8988T (cell line): ENCODE results near the gene SORL1.

Source experiments
- DNase-seq: peaks from one replicate; pipeline ENCODE4 v3.0.0; 2011

Gene SORL1

DNA sequence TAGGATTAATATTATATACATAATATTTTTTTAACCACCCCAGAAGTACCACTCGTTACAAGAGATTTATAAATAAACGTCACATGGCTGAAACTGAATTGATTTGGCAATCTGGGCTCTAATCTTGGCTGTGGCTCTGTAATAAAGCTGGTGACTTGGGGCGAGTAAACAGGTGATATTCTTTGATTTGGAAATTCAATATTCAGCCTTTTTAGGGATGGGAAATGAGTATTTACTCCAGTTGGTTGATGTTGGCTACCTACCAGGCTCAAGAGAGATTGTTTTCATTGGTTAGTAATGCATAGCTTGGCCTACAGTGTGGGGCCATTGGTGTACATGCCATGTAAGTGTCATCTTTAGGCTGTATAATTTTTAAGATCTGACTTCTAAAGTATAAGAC is 118.3 kb downstream of the SORL1 start:
- DNase-seq, result no peak

DNA sequence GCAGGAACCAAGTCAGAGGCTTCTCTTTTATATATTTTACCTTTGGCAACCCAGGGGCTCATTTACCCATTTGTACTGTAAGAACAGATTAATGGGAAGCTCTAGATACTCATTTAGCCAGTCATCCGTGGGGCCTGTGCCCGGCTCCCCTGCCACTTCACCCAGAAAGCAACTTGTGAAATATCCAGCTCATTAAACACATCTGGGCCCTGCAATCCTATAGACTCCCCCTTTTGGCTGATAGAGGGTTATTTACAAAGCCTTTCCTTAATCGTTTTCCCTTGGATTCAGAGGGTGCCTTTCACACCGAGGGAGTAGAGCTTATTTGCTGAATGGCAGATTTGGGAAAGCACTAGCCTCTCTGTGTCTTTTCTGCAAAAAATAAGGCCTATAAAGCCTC is 119.4 kb downstream of the SORL1 start:
- DNase-seq, result no peak

DNA sequence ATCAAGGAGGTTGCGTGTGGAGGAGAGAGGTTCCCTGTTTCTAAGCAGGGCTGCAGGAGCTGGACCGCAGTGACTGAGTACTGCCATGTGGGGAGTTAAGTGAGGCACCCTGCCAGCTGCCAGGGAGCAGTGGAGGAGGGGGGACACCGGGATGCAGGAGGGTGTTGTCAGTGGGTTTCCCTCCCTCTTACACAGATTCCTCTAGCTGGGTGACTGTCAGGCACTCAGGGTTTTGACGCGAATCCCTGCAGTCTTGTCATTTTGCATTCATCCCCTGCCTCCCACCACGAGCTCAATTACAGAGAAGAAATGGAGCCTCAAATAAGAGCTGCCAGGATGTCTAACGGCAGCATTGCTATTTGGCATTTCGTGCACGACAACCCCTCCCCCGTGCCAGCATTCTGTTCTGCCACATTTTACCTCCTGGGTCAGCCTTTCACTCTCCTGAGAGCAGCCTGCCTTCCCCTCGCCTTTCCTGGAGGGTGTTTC is 120.5 kb downstream of the SORL1 start:
- DNase-seq, result no peak

DNA sequence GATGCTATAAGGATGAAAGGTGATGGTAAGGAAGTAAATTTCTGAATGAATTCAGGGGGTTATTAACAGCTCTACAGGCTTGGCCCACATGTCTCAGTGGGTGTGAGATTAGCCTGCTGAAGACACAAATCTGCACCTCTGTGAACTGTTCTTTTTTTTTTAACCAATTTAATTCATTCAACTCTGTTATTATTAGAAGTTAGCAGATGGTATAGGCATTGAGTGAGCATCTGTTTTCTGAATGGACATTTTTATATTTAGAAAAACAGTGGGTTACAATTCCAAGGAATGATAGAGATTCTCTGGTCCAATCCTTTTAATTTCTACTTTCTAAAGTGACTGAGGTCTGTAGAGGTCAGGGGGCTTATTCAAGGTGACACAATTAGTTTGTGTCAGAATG is 122.7 kb downstream of the SORL1 start:
- no peak for DNase-seq

DNA sequence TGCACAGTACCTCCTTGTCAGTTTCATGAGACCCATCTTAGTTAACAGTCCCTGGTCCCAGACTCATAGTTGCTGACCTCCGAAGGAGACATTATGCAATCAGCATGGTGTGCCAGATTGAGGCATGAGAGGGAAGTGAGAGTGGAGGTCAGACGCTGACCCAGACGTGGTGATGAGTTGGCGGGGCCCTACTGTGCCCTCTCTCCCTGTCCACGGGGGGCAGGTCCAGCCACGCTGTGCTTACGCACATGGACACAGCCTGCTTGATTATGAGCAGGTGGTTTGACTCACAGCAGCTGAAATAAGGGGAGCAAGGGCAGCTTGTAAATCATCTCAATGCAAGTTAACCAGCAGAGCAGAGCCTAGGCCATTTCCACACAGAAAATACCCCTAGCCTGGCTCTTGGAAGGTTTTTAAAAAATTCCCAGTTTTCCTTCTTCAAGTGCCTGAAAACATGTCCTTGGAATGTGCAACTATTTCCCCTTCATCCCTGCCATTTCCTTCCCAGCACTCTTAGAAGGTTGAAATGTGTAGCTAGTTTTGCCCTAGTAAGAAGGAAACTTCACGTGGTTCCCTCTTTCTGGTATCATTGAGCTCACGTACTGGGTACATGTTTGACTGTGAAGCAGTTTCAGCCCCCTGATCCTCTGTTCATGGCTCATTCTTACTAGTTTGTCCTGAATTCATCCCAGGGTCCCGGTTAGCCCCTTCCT is 123.3 kb downstream of the SORL1 start:
- DNase-seq, result no peak

DNA sequence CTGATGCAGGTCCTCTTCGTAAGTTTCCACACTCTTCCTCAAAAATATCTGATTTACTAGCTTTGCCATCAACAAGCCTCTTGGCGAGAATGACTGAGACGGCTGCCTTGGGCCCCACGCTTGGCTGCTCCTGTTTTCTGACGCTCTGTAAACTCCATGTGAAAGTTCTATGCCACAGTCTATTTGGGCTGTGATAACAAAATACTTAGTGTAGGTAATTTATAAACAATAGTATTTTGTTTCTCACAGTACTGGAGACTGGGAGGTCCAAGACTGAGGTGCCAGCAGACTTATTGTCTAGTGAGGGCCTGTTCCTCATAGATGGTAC is 123.8 kb downstream of the SORL1 start:
- DNase-seq, result no peak

DNA sequence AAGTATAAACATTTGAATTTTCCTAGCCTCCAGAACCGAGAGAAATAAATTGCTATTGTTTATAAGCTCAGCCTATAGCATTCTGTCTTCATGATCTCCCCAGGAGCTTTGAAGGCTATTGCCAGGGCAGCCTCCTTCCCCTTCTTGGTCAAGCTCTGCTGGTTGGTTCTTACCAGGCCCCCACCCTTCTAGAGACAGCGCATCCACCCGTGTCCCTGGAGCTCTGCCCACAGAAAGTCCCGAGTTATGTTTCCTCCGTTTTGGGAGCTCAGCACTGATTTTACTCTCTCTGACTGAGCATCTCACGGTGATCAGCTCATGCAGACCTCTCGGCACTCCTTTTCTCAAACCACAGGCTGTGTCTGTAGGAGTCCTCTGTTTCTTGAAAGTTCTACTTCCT is 124.4 kb downstream of the SORL1 start:
- no peak for DNase-seq

DNA sequence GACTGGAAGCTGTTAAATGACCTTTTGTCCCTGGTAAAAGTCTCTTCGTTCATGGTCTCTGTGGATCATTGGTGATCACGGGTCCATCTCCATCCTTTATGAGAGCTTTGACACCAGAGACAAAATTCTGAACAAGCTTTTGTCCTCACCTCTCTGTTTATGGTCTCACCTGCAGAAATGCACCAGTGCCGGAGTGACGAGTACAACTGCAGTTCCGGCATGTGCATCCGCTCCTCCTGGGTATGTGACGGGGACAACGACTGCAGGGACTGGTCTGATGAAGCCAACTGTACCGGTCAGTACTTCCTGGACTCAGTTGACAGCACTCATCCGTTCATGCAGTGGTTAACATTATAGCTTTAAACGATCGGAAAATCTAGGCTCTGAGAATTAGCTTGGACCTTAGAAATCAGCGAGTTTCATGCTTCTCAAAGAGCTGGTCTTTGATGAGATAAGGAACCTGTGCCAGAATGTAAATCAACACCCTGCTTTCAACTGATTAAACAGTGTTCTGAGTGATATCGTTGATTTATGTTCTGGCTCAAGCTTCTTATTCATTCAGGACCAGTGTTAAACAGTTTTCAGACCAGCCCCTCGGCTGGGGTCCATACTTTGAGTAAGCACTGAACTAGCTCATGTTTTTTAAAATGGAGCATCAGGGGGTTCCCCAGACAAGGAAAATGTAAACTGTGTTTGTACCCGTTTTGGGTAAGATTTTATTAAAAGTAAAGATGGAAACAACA is 125.2 kb downstream of the SORL1 start:
- DNase-seq, result no peak

DNA sequence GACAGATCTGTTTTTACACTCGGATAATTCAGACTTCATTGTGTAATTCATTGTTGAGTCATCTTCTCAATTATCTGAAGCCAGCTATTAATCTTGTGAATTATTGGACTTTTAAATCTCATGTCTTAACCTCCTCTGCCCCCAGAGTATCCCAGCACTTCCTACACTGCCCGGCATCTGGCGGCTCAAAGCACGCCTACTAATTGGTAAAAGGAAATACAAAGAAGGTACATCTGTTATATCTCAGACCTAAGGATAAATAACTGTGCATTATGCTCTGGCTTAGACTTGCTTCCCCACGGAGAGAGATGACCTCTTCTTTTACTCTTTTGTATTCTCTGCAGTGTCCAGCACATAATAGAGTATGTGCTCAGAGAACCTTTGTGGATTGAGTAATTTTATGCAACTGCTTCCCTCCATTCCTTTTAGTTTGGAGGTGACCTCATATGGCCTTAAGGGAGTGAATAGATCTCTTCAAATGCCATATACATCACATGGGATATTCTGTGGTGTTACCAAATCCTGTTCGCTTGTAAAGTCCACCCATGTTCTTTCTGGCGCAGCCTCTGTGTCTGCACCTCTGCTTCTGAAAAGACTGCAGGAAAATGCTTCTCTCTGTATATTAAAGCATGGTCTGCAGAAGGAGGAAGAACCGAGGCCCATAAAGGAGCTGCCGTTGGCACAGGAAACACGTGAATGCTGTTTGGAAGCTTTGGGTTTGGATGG is 126.3 kb downstream of the SORL1 start:
- DNase-seq, result no peak

DNA sequence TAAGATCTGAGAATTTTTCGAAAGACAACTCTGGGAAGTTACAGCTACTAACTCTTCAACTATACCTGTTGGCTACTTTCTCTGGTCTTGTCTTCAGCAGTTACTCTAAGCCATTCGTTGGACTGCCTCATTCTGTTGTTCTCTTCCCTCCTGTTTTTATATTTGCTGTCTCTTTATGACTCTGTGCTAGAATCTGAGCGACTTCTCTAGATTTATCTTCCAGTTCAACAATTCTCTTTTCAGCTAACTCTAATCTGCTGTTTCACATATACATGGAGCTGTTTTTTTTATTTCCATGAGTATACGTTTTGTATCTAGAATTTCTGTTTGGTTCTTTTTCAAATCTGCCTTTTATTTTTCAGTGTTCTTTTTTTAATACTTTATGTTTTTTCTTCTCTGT is 128.0 kb downstream of the SORL1 start:
- no peak for DNase-seq

DNA sequence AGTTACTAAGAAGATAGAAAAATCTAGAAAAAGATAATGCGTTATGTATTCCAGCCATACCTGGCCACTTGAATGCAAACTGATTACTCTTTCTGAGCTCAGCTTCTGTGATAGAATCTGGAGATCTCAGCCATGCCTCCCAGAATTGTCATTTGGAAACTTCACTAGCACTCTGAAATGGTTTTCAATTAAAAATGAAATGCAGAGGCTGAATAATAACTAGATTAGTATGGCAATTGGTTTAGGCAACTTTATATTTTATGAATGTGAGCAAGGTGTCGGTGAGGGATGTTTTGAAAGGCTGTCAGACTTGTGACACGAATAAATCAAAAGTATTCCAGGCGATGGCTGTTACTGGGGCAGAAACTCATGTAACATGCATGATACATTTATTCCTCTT is 129.5 kb downstream of the SORL1 start:
- DNase-seq, result no peak

DNA sequence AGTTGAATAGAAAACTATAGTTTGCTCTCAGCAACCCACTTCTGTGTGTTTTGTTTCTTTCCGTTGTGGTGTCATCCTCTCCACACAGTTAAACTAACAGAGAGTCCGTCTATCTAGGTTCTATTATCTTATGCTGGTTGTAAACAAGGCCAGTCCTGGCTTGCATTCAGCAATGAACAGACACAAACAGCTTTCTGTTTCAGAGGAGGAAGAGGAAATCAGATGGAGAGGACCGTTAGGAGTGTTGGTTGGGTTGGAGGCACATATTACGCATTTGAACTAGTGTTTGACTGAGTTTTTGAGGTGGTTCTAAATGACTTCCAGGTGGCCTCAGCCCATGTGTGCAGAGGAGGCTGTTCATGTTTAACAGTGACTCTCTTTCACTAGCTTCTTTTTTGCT is 130.2 kb downstream of the SORL1 start:
- DNase-seq, result no peak

DNA sequence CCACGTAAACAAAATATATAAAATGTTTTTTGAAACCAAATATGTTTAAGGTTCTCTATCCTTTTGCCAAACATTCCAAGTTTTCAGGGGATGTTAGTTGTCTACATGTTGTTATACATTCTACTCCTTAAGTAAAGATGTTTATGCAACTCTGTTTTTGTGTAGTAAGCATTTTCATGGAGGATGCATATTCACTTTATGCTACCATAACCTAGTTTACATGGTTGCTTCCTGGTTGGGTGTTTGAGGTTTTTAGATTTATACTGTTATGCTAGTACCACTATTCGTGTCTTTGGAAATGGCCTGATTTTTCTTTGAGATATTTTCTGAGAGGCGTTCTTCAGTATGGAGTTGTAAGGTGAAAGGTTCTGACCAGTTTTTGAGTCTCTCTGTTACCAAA is 131.7 kb downstream of the SORL1 start:
- DNase-seq, result no peak

DNA sequence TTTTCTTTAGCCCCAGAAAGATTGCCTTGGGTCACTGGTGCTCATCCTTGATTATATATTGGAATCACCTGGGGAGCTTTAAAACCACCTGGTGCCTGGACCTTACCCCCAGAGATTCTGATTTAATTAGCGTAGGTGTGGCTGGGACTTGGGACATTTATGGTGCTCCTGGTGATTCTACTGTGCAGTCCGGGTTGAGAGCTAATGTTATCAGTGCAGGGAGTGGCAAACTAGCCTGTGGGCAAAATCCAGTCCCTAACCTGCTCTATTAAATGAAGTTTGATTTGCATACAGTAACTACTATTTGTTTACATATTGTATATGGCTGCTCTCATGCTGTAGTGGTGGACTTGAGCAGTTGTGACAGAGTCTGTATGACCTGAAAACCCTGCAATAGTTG is 134.6 kb downstream of the SORL1 start:
- no peak for DNase-seq

DNA sequence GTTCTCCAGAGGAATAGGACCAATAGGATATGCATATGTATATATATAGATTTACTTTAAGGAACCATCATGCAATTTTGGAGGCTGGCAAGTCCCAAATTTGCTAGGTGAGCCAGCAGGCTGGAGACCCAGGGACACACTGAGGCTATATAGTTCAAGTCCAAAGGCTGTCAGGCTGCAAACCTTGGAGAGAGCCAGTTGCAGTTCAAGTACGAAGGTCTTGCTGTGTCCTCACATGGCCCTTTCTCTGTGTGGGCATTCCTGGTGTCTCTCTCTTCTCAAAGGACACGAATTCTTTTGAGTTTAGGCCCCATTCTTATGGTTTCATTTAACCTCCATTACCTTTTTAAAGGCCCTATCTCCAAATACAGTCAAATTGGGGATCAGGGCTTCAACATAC is 135.1 kb downstream of the SORL1 start:
- DNase-seq, result no peak

DNA sequence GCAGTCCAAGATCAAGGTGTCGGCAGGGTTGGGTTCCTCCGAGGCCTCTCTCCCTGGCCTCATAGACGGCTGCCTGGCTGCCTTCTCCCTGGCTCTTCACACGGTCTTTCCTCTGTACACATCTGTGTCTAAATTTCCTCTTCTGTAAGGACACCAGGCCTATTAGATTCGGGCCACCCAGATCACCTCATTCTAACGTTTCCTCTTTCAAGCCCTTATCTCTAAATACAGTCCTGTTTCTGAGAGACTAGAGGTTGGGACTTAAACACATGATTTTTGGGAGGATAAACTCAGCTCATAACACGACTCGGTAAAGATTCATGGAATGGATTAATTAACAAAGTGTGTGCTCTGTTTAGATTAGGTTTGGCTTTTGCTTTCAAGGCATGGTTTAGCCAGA is 136.6 kb downstream of the SORL1 start:
- DNase-seq, result no peak

DNA sequence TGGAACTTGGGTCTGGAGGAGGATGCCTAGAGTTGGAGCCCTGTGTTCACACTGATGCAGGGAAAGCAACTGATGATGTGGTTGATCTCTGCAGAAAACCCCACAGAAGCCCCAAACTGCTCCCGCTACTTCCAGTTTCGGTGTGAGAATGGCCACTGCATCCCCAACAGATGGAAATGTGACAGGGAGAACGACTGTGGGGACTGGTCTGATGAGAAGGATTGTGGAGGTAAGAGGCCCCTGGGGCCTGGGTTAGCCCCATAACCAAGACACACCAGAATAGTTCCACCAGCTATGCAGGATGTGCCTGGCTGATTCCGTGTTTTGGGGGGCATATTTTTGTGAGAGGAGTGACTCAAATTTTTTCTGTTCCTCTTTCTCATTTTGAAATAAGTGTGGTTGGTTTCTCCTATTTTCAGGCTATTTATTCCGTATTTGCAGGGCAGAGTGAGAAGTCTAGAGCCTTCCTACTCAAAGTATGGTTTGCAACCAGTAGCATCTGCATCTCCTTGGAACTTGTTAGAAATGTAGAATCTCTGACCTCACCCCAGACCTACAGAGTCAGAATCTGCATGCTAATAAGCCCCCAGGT is 137.9 kb downstream of the SORL1 start:
- DNase-seq, result no peak

DNA sequence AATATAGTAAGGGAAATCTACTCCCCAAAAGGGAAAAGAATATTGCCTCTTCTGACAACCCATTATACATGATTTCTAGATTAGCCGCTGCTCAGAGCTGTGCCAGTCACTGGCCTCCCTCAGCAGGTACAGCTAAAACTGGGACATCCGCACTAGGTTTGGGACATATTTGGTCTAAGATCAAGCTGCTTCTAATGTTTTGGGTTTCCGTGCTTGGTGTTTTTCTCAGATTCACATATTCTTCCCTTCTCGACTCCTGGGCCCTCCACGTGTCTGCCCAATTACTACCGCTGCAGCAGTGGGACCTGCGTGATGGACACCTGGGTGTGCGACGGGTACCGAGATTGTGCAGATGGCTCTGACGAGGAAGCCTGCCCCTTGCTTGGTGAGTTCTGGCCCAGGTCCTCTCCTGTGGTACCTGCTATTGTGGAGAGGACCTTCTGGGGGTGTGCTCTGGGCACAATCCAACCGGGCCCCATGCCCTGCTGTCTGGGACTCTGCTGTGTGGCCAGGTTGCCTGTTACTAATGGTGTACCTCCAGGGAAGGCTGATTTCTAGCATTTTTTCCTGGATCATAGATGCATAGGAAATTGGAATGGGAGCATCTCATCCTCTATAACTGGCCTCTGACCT is 138.8 kb downstream of the SORL1 start:
- no peak for DNase-seq

DNA sequence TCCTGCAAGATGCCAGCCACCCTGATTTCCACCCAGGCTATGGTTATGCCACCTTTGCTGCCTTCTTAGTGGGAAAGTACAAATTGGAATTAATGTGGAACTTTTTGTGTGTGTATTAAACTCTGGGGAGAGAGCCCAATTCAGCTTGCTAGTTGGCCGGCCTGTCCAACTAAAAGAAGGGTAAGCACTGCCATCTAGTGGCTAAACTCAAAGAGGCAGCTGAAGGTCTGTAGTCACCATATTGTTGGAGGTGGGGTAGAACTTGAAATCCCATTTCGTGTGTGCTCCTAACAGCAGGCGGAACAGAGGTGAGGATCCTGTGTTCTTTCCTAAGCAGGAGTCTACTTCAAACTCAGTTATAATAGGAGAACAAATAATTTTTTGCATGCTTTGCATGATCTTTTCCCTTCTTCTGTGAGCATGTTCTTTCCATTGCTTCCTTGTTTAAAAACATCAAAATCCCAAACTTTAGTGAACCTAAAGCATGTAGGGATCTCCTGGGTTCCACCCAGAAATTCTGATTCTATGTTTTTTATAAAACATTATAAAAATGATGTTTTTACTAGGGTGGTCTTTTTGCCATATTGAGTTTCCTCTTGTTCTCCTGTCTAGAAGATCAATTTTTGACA is 139.4 kb downstream of the SORL1 start:
- DNase-seq, result peak; percentile 63

DNA sequence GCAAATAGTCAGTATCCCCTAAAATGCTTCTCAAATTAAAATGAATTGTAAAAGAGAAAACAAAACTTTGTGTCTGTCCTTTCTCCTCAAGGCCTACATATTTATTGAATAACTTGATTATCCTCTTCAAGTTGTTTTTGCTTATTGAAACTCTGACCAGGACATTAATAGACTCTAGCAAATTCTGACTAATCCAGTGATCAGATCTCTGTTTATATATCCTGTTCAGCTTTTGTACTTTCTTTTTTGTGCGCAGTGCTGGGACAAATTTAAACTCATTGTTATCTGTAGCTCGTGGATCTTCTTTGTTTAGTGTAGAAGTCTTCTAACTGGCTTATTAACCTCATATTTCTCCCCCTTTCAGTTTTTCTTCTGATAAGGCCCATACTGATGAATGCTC is 140.6 kb downstream of the SORL1 start:
- no peak for DNase-seq

DNA sequence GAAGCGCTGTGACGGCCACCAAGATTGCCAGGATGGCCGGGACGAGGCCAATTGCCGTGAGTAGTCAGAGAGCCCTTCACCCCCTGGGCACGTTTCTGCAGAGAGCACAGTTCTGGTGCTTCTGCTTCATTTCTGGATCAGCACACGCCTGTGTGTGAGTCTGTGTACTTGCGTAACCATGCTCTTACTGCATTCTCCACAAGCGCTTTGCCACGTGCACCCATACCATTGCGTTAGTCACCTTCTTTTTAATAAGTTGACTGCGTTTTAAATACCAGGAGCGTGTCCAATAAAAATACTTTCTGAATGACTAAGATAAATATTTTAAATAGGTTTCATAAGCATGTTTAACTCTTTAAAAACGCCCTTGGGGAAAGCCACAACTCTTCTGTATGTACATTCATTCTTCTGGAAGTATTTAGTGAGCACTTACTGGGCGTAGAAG is 143.6 kb downstream of the SORL1 start:
- no peak for DNase-seq
